Astrocyte (in vitro differentiated cells and primary cell): Measurements from ENCODE around the gene CHRDL2. TPM values are rescaled to one million over a fixed set of nuclear protein-coding genes. Genes with fewer than 3 reads are reported as not detected.

Experiments
- DNase-seq: peaks from one replicate; pipeline ENCODE4 v3.0.0-alpha.2; 2010; ENCODE audit warnings: low read depth
- FAIRE-seq: peaks from 2 replicates; lab custom pipeline; 2011; peaks lifted over from hg19 to GRCh38; lab: Jason Lieb, UNC
- H2AFZ ChIP-seq: 2 replicates; pipeline ENCODE4 v1.6.0; 2012; ENCODE audit warnings: low read depth, low read length, inconsistent platforms
- H3K27ac ChIP-seq: 2 replicates; pipeline ENCODE4 v1.5.1; 2011; ENCODE audit warnings: low read depth, low read length, inconsistent platforms
- H3K27me3 ChIP-seq: 2 replicates; pipeline ENCODE4 v1.6.0; 2011; ENCODE audit warnings: low read length, inconsistent platforms; ENCODE audit not compliant: insufficient read depth
- H3K36me3 ChIP-seq: 2 replicates; pipeline ENCODE4 v1.5.1; 2011; ENCODE audit warnings: low read length, inconsistent platforms; ENCODE audit not compliant: insufficient read depth
- H3K4me1 ChIP-seq: 2 replicates; pipeline ENCODE4 v1.5.1; 2011; ENCODE audit warnings: low read length, inconsistent platforms; ENCODE audit not compliant: insufficient read depth
- H3K4me2 ChIP-seq: 2 replicates; pipeline ENCODE4 v1.6.0; 2012; ENCODE audit warnings: low read length, inconsistent platforms
- H3K4me3 ChIP-seq: 2 replicates; pipeline ENCODE4 v1.5.1; 2011; ENCODE audit warnings: low read depth, mild to moderate bottlenecking, low read length, inconsistent platforms; ENCODE audit not compliant: insufficient read depth
- H3K79me2 ChIP-seq: 2 replicates; pipeline ENCODE4 v1.6.0; 2012; ENCODE audit warnings: mild to moderate bottlenecking, low read length, inconsistent platforms; ENCODE audit not compliant: insufficient read depth
- H3K9ac ChIP-seq: 2 replicates; pipeline ENCODE4 v1.6.0; 2012; ENCODE audit warnings: mild to moderate bottlenecking, low read length, inconsistent platforms
- H3K9me3 ChIP-seq: 2 replicates; pipeline ENCODE4 v1.5.1; 2012; ENCODE audit warnings: low read depth, mild to moderate bottlenecking, low read length, inconsistent platforms; ENCODE audit not compliant: insufficient read depth
- H4K20me1 ChIP-seq: 2 replicates; pipeline ENCODE4 v1.6.0; 2012; ENCODE audit warnings: low read length, inconsistent platforms; ENCODE audit not compliant: insufficient read depth
- H3K27ac Mint-ChIP-seq: one replicate; pipeline ENCODE4 v1.8.0; 2021; ENCODE audit warnings: mild to moderate bottlenecking, mixed read lengths; ENCODE audit not compliant: unreplicated experiment
- H3K27me3 Mint-ChIP-seq: one replicate; pipeline ENCODE4 v1.8.0; 2021; ENCODE audit warnings: low read depth, mixed read lengths; ENCODE audit not compliant: unreplicated experiment
- H3K36me3 Mint-ChIP-seq: one replicate; pipeline ENCODE4 v1.8.0; 2021; ENCODE audit warnings: low read depth, mixed read lengths; ENCODE audit not compliant: unreplicated experiment
- H3K4me1 Mint-ChIP-seq: one replicate; pipeline ENCODE4 v1.8.0; 2021; ENCODE audit warnings: low read depth, mixed read lengths; ENCODE audit not compliant: unreplicated experiment
- H3K4me3 Mint-ChIP-seq: one replicate; pipeline ENCODE4 v1.8.0; 2021; ENCODE audit warnings: mild to moderate bottlenecking, moderate library complexity, mixed read lengths; ENCODE audit not compliant: unreplicated experiment
- H3K9me3 Mint-ChIP-seq: one replicate; pipeline ENCODE4 v1.8.0; 2021; ENCODE audit warnings: mild to moderate bottlenecking, mixed read lengths; ENCODE audit not compliant: unreplicated experiment
- EZH2 ChIP-seq: IDR thresholded peaks from 2 replicates; pipeline ENCODE4 v1.6.1; 2012; ENCODE audit warnings: mild to moderate bottlenecking, low read length, inconsistent platforms; ENCODE audit not compliant: insufficient read depth
- total RNA-seq: library from RNA; stranded (reverse); gene quantifications from 2 replicates; pipeline ENCODE4 v1.2.1, GENCODE V29; 2021
- TF ChIP-seq, protein P1 (sequence below): IDR thresholded peaks from 2 replicates; pipeline ENCODE4 v1.5.1; 2011; ENCODE audit warnings: low read depth, mild to moderate bottlenecking, inconsistent platforms, low read length, moderate library complexity; ENCODE audit not compliant: insufficient read depth

The CHRDL2 gene
- total RNA-seq, 1 donor from 2014 or later: not detected

DNA sequence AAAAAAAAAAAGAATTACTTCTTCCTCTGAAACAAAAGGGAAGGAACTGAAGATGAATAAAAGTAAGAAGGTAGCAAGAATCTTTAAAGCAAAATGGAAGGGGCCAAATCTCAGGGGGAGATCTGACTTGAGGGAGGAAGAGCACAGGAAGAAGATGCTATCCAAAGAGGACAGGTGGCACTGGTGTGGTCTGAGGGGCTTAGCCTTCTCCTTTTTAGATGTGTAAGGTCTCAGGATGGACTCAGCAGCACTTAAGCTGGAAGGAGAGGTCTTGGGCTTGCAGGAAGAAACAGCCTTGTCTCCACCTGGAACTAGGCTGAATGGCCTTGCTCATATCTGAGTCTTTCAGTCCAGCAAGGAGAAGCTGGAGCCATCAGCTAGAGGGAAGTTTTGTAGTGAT is 12.4 kb upstream of the CHRDL2 start:
- FAIRE-seq: no peak
- TF ChIP-seq, protein P1, sequence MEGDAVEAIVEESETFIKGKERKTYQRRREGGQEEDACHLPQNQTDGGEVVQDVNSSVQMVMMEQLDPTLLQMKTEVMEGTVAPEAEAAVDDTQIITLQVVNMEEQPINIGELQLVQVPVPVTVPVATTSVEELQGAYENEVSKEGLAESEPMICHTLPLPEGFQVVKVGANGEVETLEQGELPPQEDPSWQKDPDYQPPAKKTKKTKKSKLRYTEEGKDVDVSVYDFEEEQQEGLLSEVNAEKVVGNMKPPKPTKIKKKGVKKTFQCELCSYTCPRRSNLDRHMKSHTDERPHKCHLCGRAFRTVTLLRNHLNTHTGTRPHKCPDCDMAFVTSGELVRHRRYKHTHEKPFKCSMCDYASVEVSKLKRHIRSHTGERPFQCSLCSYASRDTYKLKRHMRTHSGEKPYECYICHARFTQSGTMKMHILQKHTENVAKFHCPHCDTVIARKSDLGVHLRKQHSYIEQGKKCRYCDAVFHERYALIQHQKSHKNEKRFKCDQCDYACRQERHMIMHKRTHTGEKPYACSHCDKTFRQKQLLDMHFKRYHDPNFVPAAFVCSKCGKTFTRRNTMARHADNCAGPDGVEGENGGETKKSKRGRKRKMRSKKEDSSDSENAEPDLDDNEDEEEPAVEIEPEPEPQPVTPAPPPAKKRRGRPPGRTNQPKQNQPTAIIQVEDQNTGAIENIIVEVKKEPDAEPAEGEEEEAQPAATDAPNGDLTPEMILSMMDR: no peak
- no peak for TF ChIP-seq EZH2

DNA sequence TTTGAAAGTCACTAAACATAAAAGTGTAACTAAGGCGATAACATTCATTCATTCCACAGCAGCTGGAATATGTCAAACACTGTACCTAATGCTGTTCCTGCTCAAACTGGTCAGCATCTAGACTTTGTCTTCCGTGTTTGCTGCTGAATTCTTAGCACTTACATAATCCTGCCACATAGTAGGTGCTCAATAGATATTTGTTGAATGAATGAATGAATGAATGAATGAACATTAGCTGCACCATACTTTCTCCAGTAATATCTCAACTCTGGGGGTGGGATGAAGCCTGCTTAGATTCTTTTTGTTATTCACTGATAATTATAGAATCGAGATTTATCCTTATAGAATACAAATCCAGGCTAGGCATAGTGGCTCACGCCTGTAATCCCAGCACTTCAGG is 10.8 kb upstream of the CHRDL2 start:
- no peak overlapping the region for H3K4me3 ChIP-seq
- no peak overlapping the region for H3K27ac Mint-ChIP-seq
- H3K4me1 Mint-ChIP-seq: no peaks in the 10 kb centered on the region
- H3K4me1 ChIP-seq: no peaks in the 10 kb centered on the region
- no peaks in the 10 kb centered on the region for H3K9me3 ChIP-seq
- H3K79me2 ChIP-seq: no peaks in the 10 kb centered on the region
- H3K27me3 Mint-ChIP-seq: peaks cover 15% of the 10 kb centered on the region
- H3K27me3 ChIP-seq: peaks cover 6% of the 10 kb centered on the region
- no peaks in the 10 kb centered on the region for H4K20me1 ChIP-seq
- H3K9me3 Mint-ChIP-seq: no peaks in the 10 kb centered on the region
- FAIRE-seq (no peak), DNase-seq (no peak)
- H3K36me3 Mint-ChIP-seq: no peaks in the 10 kb centered on the region
- no peaks in the 10 kb centered on the region for H3K36me3 ChIP-seq
- no peak overlapping the region for H3K27ac ChIP-seq
- no peak overlapping the region for H3K9ac ChIP-seq
- H2AFZ ChIP-seq: no peak overlapping the region
- H3K4me3 Mint-ChIP-seq: no peak overlapping the region
- no peak for TF ChIP-seq EZH2
- TF ChIP-seq, protein P1: no peak
- no peak overlapping the region for H3K4me2 ChIP-seq

More for the DNA sequence above, 12.4 kb upstream of the CHRDL2 start:
- Histone ChIP-seq H4K20me1 (no peaks in the 10 kb centered on the region), H3K4me1 (peaks cover 6% of the 10 kb centered on the region), H3K4me3 (no peak overlapping the region), H3K27me3 (peaks cover 3% of the 10 kb centered on the region), H3K36me3 (no peaks in the 10 kb centered on the region), H3K27ac (no peak overlapping the region), H3K9ac (no peak overlapping the region), H3K79me2 (no peaks in the 10 kb centered on the region), H2AFZ (no peak overlapping the region), H3K4me2 (no peak overlapping the region), H3K9me3 (no peaks in the 10 kb centered on the region)
- no peak for DNase-seq
- H3K4me1 Mint-ChIP-seq: peaks cover 3% of the 10 kb centered on the region
- no peak overlapping the region for H3K4me3 Mint-ChIP-seq
- no peaks in the 10 kb centered on the region for H3K9me3 Mint-ChIP-seq
- no peaks in the 10 kb centered on the region for H3K36me3 Mint-ChIP-seq
- peaks cover 8% of the 10 kb centered on the region for H3K27me3 Mint-ChIP-seq
- no peak overlapping the region for H3K27ac Mint-ChIP-seq

DNA sequence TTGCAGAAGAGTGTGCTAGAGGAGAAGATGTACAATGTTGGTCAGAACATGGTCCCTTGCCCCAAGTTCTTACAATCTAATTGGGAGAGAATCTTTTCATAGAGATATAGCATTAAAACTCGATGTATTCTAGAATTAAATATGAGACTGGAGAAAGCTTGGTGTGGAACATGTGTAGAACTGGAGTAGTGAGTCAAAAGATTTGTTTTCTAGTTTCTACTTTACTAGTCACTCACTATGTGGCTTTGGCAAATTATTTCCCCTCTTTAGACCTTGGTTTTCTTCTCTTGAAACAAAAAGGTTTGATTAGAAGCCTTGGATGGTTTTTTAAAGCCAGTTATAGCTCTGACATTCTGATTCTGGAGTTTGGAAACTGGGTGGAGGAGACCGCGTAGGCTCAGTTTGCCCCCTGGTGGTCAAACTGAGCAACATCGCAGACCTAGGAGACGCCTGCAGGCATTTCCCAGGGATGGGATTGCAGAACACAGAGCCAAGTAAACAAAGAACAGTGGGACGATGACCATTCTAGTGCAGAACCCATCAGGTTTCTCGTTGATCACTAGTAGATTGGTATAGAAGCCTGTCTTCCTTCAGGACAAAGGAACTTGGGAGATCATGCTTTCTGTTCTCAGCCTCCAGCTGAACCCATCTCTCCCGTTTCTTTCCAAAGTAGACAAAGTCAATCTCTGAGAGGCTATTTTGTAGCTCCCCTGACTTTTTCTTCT is 8.5 kb upstream of the CHRDL2 start:
- TF ChIP-seq, protein P1: peak; percentile 97
- TF ChIP-seq EZH2: no peak
- H3K9me3 Mint-ChIP-seq: no peaks in the 10 kb centered on the region
- Histone ChIP-seq H3K4me1 (no peaks in the 10 kb centered on the region), H3K79me2 (no peaks in the 10 kb centered on the region), H3K4me3 (no peak overlapping the region), H3K9ac (no peak overlapping the region), H3K4me2 (no peak overlapping the region), H4K20me1 (no peaks in the 10 kb centered on the region), H3K27ac (no peak overlapping the region), H2AFZ (no peak overlapping the region), H3K27me3 (peaks cover 10% of the 10 kb centered on the region), H3K36me3 (no peaks in the 10 kb centered on the region), H3K9me3 (no peaks in the 10 kb centered on the region)
- H3K4me1 Mint-ChIP-seq: no peaks in the 10 kb centered on the region
- no peak overlapping the region for H3K27ac Mint-ChIP-seq
- H3K4me3 Mint-ChIP-seq: no peak overlapping the region
- H3K36me3 Mint-ChIP-seq: peaks cover 5% of the 10 kb centered on the region
- H3K27me3 Mint-ChIP-seq: peaks cover 27% of the 10 kb centered on the region
- FAIRE-seq (no peak), DNase-seq (peak; percentile 20)
